ENCODE results near the gene BLOC1S1. TPM values are rescaled to one million over a fixed set of nuclear protein-coding genes. Genes with fewer than 3 reads are reported as not detected.

Gene BLOC1S1
- total RNA-seq, 1 donor, result 59.4 TPM

- TF ChIP-seq, protein P1, sequence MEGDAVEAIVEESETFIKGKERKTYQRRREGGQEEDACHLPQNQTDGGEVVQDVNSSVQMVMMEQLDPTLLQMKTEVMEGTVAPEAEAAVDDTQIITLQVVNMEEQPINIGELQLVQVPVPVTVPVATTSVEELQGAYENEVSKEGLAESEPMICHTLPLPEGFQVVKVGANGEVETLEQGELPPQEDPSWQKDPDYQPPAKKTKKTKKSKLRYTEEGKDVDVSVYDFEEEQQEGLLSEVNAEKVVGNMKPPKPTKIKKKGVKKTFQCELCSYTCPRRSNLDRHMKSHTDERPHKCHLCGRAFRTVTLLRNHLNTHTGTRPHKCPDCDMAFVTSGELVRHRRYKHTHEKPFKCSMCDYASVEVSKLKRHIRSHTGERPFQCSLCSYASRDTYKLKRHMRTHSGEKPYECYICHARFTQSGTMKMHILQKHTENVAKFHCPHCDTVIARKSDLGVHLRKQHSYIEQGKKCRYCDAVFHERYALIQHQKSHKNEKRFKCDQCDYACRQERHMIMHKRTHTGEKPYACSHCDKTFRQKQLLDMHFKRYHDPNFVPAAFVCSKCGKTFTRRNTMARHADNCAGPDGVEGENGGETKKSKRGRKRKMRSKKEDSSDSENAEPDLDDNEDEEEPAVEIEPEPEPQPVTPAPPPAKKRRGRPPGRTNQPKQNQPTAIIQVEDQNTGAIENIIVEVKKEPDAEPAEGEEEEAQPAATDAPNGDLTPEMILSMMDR (IDR thresholded peaks at IDR 0.05; ENCODE audit: extremely low read depth, low read depth, low read length), result no peak
- DNase-seq (ENCODE audit: insufficient read length, low spot score, missing footprints), result peak; percentile 78
- Histone ChIP-seq H3K36me3 (ENCODE audit: insufficient read depth, low read length) (no peaks in the 10 kb centered on the region), H3K4me3 (ENCODE audit: insufficient read depth, low read length) (no peak overlapping the region), H3K4me1 (ENCODE audit: insufficient read depth, low read length) (peaks cover 25% of the 10 kb centered on the region), H3K27me3 (ENCODE audit: insufficient read depth, low read length) (no peaks in the 10 kb centered on the region), H3K9me3 (ENCODE audit: low read depth, low read length) (no peaks in the 10 kb centered on the region), H2AFZ (ENCODE audit: low read length) (no peak overlapping the region), H3K27ac (ENCODE audit: low read depth, low read length) (no peak overlapping the region), H3K4me2 (ENCODE audit: insufficient read depth, low read length) (no peak overlapping the region), H4K20me1 (ENCODE audit: insufficient read depth, low read length) (peaks cover 3% of the 10 kb centered on the region), H3K79me2 (ENCODE audit: insufficient read depth, low read length) (peaks cover 26% of the 10 kb centered on the region)
Observed at GRCh38 chr12:55733021-55733555, 17.2 kb downstream of the BLOC1S1 start.

DNA sequence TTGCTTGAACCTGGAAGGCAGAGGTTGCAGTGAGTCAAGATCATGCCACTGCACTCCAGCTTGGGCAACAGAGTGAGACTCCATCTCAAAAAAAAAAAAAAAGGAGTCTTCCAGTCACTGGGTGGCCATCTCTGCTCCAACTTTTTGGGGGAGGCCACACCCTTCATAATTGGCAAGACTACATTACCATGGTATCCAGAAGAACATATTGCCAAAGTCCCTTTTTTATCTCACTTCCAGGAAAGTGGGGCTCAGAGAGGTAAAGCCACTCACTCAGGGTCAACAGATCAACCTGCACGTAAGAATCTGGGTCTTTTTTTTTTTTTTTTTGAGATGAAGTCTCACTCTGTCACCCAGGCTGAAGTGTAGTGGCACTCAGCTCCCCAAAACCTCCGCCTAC, 18.0 kb downstream of the BLOC1S1 start:
- Histone ChIP-seq H2AFZ (ENCODE audit: low read length) (no peak overlapping the region), H3K9me3 (ENCODE audit: low read depth, low read length) (no peaks in the 10 kb centered on the region), H3K4me2 (ENCODE audit: insufficient read depth, low read length) (no peak overlapping the region), H3K4me1 (ENCODE audit: insufficient read depth, low read length) (peaks cover 30% of the 10 kb centered on the region), H3K79me2 (ENCODE audit: insufficient read depth, low read length) (peaks cover 20% of the 10 kb centered on the region), H3K27ac (ENCODE audit: low read depth, low read length) (no peak overlapping the region), H4K20me1 (ENCODE audit: insufficient read depth, low read length) (peaks cover 3% of the 10 kb centered on the region), H3K4me3 (ENCODE audit: insufficient read depth, low read length) (no peak overlapping the region), H3K27me3 (ENCODE audit: insufficient read depth, low read length) (no peaks in the 10 kb centered on the region), H3K36me3 (ENCODE audit: insufficient read depth, low read length) (no peaks in the 10 kb centered on the region)
- TF ChIP-seq, protein P1 (IDR thresholded peaks at IDR 0.05; ENCODE audit: extremely low read depth, low read depth, low read length), result no peak
- DNase-seq (ENCODE audit: insufficient read length, low spot score, missing footprints), result no peak

DNA sequence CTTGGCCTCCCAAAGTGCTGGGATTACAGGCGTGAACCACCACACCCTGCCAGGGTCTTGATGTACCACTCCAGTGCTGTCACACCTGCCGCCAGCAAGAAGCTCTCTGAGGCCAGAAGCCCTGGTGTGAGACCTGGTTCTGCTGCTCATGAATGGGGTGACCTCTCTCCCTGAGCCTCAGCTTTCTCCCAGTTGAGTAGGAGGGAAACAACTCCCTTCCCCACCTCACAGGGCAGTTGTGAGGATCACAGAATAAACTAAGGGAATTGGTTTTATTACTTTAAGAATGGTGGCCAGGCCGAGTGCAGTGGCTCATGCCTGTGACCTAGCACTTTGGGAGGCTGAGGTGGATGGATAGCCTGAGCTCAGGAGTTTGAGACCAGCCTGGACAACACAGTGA, 18.7 kb downstream of the BLOC1S1 start:
- Histone ChIP-seq H3K4me1 (ENCODE audit: insufficient read depth, low read length) (peaks cover 27% of the 10 kb centered on the region), H3K36me3 (ENCODE audit: insufficient read depth, low read length) (no peaks in the 10 kb centered on the region), H3K27me3 (ENCODE audit: insufficient read depth, low read length) (no peaks in the 10 kb centered on the region), H3K4me3 (ENCODE audit: insufficient read depth, low read length) (no peak overlapping the region), H3K9me3 (ENCODE audit: low read depth, low read length) (no peaks in the 10 kb centered on the region), H3K27ac (ENCODE audit: low read depth, low read length) (no peak overlapping the region), H3K79me2 (ENCODE audit: insufficient read depth, low read length) (peaks cover 20% of the 10 kb centered on the region), H3K4me2 (ENCODE audit: insufficient read depth, low read length) (no peak overlapping the region), H4K20me1 (ENCODE audit: insufficient read depth, low read length) (peaks cover 3% of the 10 kb centered on the region), H2AFZ (ENCODE audit: low read length) (no peak overlapping the region)
- no peak for DNase-seq (ENCODE audit: insufficient read length, low spot score, missing footprints)
- TF ChIP-seq, protein P1 (IDR thresholded peaks at IDR 0.05; ENCODE audit: extremely low read depth, low read depth, low read length), result no peak

DNA sequence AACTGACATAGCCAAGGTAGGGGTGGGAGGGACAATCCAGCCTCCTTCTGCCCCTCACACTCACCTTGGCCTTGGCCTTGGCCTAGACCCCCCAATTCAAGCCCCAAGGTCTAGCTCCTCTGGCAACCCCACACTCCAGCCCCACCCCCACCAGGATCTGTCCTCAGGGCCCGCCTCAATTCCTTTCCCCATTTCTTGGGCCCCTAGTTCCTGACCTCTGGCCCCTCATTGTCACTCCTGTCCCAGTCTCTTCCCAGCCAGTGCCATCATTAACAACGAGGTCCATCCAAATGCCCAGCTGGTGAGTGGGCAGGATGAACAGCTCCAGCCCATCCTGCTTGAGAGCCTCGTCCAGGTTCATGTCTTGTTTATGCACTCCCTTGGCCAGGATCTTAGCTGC, 20.2 kb downstream of the BLOC1S1 start:
- Histone ChIP-seq H3K9me3 (ENCODE audit: low read depth, low read length) (no peaks in the 10 kb centered on the region), H3K36me3 (ENCODE audit: insufficient read depth, low read length) (no peaks in the 10 kb centered on the region), H3K4me3 (ENCODE audit: insufficient read depth, low read length) (no peak overlapping the region), H3K27me3 (ENCODE audit: insufficient read depth, low read length) (no peaks in the 10 kb centered on the region), H3K79me2 (ENCODE audit: insufficient read depth, low read length) (peaks cover 8% of the 10 kb centered on the region), H4K20me1 (ENCODE audit: insufficient read depth, low read length) (peaks cover 3% of the 10 kb centered on the region), H3K4me1 (ENCODE audit: insufficient read depth, low read length) (peaks cover 17% of the 10 kb centered on the region), H2AFZ (ENCODE audit: low read length) (no peak overlapping the region), H3K27ac (ENCODE audit: low read depth, low read length) (no peak overlapping the region), H3K4me2 (ENCODE audit: insufficient read depth, low read length) (no peak overlapping the region)
- TF ChIP-seq, protein P1 (IDR thresholded peaks at IDR 0.05; ENCODE audit: extremely low read depth, low read depth, low read length), result no peak
- no peak for DNase-seq (ENCODE audit: insufficient read length, low spot score, missing footprints)

Data from osteoblast (primary cell).